ENCODE results near the gene CDK8.

The CDK8 gene

DNA sequence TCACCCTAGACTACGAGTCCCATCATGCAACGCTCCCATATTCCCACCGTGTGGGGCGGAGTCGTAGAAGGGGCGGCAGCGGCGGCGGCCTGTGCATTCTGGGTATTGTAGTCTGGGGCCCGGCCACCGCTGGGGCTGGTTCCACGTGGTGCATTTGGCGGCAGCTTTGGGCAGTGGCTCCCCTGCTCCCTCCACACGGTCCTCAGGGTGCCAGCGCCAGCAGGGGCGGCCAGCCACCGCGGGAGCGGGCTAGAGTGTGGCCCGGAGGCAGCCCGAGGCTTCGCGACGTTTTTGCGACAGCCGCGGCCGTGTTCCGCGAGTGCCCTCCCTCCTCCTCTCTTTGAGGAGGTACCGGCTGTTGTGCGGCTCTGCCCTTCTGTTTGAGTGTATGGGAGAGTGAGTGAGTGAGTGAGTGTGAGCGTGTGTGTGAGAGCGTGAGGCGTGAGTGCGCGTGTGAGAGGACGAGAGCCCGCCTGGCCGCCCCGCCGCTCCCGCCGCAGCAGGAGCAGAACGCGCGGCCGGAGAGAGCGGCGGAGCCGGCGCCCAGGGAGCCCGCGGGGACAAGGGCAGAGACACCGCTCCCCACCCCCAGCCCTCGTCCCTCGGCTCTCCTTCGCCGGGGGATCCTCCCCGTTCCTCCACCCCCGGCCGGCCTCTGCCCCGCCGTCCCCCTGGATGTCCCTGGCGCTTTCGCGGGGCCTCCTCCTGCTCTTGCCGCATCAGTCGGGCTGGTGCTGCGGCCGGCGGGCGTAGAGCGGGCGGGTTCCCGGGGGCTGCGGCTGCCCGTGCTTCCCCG is at the start of gene CDK8:
Gene CDK8 (plus strand): TSS at position 343 of the 796 bp plus-strand sequence. CDS start 513 bp downstream, outside the sequence.
- TF ChIP-seq, protein P1, sequence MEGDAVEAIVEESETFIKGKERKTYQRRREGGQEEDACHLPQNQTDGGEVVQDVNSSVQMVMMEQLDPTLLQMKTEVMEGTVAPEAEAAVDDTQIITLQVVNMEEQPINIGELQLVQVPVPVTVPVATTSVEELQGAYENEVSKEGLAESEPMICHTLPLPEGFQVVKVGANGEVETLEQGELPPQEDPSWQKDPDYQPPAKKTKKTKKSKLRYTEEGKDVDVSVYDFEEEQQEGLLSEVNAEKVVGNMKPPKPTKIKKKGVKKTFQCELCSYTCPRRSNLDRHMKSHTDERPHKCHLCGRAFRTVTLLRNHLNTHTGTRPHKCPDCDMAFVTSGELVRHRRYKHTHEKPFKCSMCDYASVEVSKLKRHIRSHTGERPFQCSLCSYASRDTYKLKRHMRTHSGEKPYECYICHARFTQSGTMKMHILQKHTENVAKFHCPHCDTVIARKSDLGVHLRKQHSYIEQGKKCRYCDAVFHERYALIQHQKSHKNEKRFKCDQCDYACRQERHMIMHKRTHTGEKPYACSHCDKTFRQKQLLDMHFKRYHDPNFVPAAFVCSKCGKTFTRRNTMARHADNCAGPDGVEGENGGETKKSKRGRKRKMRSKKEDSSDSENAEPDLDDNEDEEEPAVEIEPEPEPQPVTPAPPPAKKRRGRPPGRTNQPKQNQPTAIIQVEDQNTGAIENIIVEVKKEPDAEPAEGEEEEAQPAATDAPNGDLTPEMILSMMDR (IDR thresholded peaks at IDR 0.05; ENCODE audit: insufficient read depth, low read depth, low read length, missing control alignments): no peak
- peak; percentile 96 for DNase-seq (ENCODE audit: low read depth)
- peak within 1 kb of the TSS; percentile 93 for H3K4me3 ChIP-seq (ENCODE audit: low read depth, low read length)

- no peak for DNase-seq (ENCODE audit: low read depth)
- H3K4me3 ChIP-seq (ENCODE audit: low read depth, low read length): no peak overlapping the region
- TF ChIP-seq, protein P1 (IDR thresholded peaks at IDR 0.05; ENCODE audit: insufficient read depth, low read depth, low read length, missing control alignments): no peak
Measured at GRCh38 chr13:26208287-26208686, 45.6 kb upstream of the CDK8 start.

GRCh38 chr13:26213345-26213744 is 40.6 kb upstream of the CDK8 start:
- DNase-seq (ENCODE audit: low read depth): no peak
- H3K4me3 ChIP-seq (ENCODE audit: low read depth, low read length): no peak overlapping the region
- TF ChIP-seq, protein P1 (IDR thresholded peaks at IDR 0.05; ENCODE audit: insufficient read depth, low read depth, low read length, missing control alignments): no peak

GRCh38 chr13:26213982-26214381 is 39.9 kb upstream of the CDK8 start:
- no peak for DNase-seq (ENCODE audit: low read depth)
- TF ChIP-seq, protein P1 (IDR thresholded peaks at IDR 0.05; ENCODE audit: insufficient read depth, low read depth, low read length, missing control alignments): no peak
- no peak overlapping the region for H3K4me3 ChIP-seq (ENCODE audit: low read depth, low read length)

DNA sequence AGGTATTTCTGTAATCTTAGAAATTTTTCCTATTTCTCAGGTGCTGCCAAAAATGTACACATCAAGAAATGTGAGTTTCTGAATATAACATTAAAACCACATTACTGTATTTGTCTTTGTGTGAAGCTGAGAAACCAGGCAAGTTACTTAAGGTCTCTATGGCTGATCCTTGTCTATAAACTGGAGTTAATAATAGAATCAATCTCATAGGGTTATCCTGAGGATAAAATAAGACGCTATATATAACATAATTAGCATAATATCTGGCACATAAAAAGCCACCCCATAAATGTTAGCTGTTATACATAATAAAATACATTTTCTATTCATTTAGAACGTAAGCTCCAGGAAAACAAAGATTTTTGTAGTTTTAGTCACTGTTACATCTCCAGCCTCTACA is 37.9 kb upstream of the CDK8 start:
- TF ChIP-seq, protein P1 (IDR thresholded peaks at IDR 0.05; ENCODE audit: insufficient read depth, low read depth, low read length, missing control alignments): no peak

GRCh38 chr13:26219726-26220125 is 34.2 kb upstream of the CDK8 start:
- H3K4me3 ChIP-seq (ENCODE audit: low read depth, low read length): no peak overlapping the region
- TF ChIP-seq, protein P1 (IDR thresholded peaks at IDR 0.05; ENCODE audit: insufficient read depth, low read depth, low read length, missing control alignments): no peak
- no peak for DNase-seq (ENCODE audit: low read depth)

More for the DNA sequence above, 37.9 kb upstream of the CDK8 start:
- no peak overlapping the region for H3K4me3 ChIP-seq (ENCODE audit: low read depth, low read length)
- DNase-seq (ENCODE audit: low read depth): no peak

Data from GM12865 (cell line).